DND-41 (cell line): ENCODE measurements around the gene RHOT2.

Experiments
- EZH2 ChIP-seq: IDR thresholded peaks from 3 replicates; pipeline ENCODE4 v1.6.1; 2012; ENCODE audit warnings: borderline replicate concordance, low read depth, mild to moderate bottlenecking, moderate library complexity, low read length, inconsistent platforms; ENCODE audit not compliant: severe bottlenecking
- TF ChIP-seq, protein P1 (sequence below): IDR thresholded peaks from 2 replicates; pipeline ENCODE4 v1.5.1; 2012; ENCODE audit warnings: borderline replicate concordance, low read length, moderate library complexity, mild to moderate bottlenecking; ENCODE audit not compliant: poor library complexity, severe bottlenecking; ENCODE audit errors: extremely low read depth

DNA sequence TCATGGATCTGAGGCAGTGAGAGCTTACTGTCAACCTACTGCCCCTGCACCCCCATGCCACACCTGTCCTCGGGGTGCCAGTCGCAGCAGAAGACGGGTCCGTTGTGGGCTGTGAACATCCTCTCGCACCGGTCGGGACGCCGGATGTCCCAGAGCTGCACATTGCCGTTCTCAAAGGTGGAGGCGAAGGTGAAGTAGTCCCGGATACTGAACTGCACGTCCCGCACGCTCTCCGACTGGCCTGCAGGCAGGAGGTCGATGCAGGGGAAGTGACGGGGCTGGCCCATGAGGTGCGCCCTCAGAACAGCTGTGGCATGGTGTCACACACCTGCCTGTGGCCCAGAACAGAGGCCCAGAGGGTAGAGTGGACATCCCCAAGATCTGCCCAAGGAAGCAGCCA, 19.6 kb downstream of the RHOT2 start:
- TF ChIP-seq, protein P1, sequence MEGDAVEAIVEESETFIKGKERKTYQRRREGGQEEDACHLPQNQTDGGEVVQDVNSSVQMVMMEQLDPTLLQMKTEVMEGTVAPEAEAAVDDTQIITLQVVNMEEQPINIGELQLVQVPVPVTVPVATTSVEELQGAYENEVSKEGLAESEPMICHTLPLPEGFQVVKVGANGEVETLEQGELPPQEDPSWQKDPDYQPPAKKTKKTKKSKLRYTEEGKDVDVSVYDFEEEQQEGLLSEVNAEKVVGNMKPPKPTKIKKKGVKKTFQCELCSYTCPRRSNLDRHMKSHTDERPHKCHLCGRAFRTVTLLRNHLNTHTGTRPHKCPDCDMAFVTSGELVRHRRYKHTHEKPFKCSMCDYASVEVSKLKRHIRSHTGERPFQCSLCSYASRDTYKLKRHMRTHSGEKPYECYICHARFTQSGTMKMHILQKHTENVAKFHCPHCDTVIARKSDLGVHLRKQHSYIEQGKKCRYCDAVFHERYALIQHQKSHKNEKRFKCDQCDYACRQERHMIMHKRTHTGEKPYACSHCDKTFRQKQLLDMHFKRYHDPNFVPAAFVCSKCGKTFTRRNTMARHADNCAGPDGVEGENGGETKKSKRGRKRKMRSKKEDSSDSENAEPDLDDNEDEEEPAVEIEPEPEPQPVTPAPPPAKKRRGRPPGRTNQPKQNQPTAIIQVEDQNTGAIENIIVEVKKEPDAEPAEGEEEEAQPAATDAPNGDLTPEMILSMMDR: no peak
- no peak for TF ChIP-seq EZH2
